NB4 (cell line): ENCODE results near the gene RBBP5.

ENCODE experiments used
- CTCF ChIP-seq: IDR thresholded peaks from one replicate; pipeline ENCODE4 v1.5.1; 2012; ENCODE audit warnings: low read depth, low read length
- MAX ChIP-seq: IDR thresholded peaks from 2 replicates; pipeline ENCODE4 v1.6.1; 2011; ENCODE audit warnings: low read depth, low read length
- POLR2A ChIP-seq: IDR thresholded peaks from 2 replicates; pipeline ENCODE4 v1.6.1; 2011; ENCODE audit warnings: mild to moderate bottlenecking; ENCODE audit not compliant: insufficient read length; ENCODE audit errors: extremely low read depth

GRCh38 chr1:205150651-205151428, 29.1 kb upstream of the RBBP5 start:
- no peak for TF ChIP-seq CTCF
- TF ChIP-seq POLR2A, result no peak
- no peak for TF ChIP-seq MAX
